Measurements from ENCODE around the gene GLIPR1L2.

GRCh38 chr12:75457191-75457590 is 66.3 kb downstream of the GLIPR1L2 start:
- TF ChIP-seq CTCF (IDR thresholded peaks at IDR 0.05; ENCODE audit: insufficient read depth, low read length, poor library complexity, severe bottlenecking): no peak
- TF ChIP-seq EZH2phosphoT487 (conservative IDR thresholded peaks at IDR 0.05; ENCODE audit: low read length): no peak
